A172 (cell line): ENCODE measurements around the gene PRRC2A. TPM values are rescaled to one million over a fixed set of nuclear protein-coding genes. Genes with fewer than 3 reads are reported as not detected.
"Not testable (repeated sequence)": the region's sequence is repeated elsewhere in the genome, so short reads cannot be mapped to it uniquely, and the experiment has no call there.

Experiments used
- DNase-seq: peaks from one replicate; pipeline ENCODE4 v3.0.0-alpha.2; 2015; ENCODE audit warnings: low spot score
- total RNA-seq: library from RNA; depleted of rRNA; stranded (reverse); fragments of >200 nt; shearing (Covaris generic); gene quantifications from 2 replicates; pipeline ENCODE4 v1.2.3, GENCODE V29; 2014

The PRRC2A gene
- total RNA-seq, 1 experiment from 2014 or later = 55.9 TPM

DNA sequence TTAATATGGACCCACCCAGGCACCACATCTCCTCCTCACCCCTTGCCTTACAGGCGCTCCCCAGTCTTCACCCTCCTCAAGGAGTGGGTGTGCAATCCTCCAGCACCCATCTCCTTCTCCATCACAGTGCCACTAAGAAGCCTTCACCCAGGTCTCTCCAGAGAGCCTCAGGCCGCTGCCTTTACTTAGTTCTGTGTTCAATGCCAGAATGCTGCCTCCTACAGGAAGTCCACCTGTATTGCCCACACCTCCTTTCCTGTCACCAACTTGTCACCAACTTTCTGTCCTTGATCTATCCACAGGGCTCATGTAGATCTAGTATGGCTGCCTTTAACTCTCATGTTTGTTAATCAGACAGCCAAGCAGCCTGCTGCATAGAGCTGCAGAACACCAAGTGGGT, 35.0 kb upstream of the PRRC2A start:
- DNase-seq = peak; percentile 7

- no peak for DNase-seq
These were observed 34.5 kb upstream of the PRRC2A start, which contains the start of gene LST1 for GRCh38 chr6:31586008-31586407. TSS of gene LST1 (plus strand) at chr6:31586277. CDS start at chr6:31587300, 1,023 bp downstream.

DNA sequence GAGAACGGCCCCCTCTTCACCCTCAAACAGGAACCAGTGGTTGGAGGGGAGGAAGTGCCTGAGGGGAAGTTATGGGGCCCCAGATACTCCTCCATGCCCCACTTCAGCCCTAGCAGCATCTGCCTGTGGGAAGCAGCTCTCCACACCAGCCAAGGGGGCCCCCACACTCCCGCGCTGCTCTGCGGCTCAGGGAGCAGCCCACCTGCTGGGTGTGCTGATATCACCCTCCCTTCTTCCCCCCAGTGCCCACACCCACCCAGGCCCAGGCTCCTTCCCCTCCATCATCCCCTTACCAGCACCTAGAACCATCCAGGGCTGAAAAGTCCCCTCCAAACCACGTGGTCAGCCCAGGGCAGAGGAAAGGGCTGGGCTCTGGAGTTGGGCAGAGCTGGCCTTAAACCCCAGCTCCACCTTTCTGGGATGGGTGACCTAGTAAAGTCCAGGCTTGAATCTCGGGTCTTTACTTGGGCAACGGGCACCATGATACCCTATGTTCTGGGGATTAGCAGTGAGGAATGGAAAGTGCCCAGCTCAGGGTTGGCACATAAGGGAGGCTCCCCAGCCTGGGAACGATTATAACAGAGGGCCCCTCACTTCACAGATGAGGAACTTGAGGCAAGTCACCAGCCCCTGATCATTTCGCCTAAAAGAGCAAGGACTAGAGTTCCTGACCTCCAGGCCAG, 33.8 kb upstream of the PRRC2A start:
- no peak for DNase-seq

DNA sequence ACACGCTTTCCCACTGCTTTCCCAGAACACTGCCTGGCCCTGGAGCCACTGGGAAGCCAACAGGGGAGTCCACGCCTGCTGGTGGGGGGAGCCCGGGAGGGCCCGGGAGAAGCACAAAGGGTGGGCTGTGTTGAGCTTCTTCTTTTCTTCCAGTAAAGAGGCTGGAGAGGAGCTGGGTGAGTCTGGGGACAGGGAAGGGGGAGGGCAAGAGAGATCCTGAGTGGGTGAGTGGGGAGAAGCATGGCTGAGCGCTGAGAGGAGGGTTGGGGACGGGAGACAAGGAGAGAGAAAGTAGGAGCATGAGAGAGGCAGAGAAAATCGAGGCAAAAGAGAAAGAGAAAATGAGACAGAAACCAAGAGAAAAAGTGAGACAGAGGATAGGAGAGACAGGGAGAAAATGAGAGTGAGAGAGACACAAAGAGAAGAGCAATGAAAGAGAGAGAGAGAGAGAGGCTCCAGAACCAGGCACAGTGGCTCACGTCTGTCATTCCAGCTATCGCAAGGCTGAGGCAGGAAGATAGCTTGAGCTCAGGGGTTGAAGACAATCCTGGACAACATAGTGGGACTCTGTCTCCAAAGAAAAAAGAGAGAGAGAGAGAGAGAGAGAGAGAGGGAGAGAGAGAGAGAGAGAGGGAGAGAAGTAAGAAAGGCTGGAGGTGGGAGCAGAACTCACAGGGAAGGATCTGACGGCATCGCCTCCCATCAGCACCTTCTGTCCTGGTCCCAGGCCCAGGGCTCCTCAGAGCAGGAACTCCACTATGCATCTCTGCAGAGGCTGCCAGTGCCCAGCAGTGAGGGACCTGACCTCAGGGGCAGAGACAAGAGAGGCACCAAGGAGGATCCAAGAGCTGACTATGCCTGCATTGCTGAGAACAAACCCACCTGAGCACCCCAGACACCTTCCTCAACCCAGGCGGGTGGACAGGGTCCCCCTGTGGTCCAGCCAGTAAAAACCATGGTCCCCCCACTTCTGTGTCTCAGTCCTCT, 32.4 kb upstream of the PRRC2A start:
- no peak for DNase-seq

DNA sequence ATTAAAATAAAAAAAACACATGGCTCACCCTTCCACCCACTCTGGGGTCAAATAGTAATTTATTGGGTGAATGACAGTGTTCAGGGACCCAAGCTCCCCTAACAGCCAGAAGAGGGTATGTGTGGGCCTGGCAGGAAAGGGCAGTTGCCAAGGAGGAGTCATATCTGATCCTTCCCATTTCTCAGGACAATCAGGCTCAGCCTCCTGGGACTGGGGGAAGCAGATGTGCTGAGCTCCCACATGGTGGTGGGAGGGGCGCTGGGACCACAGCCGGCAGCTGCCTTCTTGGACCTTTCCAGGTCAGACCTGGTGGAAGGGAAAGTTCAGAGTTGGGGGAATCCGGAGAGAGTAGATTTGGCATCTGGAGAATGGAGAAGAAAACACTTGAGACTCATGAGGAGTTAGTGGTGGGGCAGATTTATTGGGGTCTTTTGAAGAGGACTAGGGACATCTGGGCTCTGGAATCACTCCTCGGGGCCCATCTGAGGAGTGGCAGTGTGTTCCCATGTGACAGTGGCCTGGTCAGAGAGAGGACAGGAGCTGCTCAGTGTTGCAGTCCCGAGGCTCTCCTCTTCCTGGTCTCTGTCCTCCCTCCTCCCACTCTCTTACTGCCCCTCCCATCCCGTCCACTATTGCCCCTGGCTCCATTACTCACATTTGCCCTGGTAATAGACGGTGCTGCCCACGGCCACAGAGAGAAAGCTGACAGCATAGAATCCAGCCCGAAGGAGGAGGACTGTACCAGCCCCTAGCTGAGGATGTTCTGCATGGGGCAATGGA, 31.5 kb upstream of the PRRC2A start:
- DNase-seq = no peak

DNA sequence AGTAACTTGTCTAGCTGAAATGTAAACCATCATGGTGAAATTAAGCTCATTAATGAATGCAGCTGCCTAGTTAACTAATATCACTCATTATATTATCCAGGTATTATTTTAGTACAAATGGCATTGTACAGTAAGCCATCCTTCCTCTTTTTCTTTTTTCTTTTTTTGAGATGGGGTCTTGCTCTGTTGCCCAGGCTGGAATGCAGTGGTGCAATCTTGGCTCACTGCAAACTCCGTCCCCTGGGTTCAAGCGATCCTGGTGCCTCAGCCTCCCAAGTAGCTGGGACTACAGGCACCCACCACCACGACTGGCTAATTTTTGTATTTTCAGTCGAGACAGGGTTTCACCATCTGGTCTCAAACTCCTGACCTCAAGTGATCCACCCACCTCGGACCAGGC, 29.8 kb upstream of the PRRC2A start:
- DNase-seq = not testable (repeated sequence)

DNA sequence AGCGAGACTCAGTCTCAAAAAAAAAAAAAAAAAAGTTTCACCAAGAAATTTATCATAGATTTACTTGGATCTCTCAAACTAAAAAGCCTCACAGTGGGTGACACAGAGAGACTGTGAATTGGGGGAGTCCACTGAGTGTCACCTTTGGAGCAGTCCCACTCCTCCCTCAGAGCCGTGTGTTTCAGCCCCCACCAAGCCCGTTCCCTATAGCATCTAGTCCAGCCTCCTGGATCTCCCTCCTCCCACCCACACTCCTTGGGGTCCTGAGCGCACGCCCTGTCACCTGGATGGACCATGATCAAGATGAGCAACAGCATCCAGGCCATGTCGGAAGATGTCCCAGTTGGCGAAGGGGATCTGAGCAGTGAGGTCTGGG, 28.1 kb upstream of the PRRC2A start:
- no peak for DNase-seq

- DNase-seq = no peak
These were observed 23.5 kb upstream of the PRRC2A start for GRCh38 chr6:31597006-31597405.

- no peak for DNase-seq
These were observed 13.2 kb upstream of the PRRC2A start for GRCh38 chr6:31607317-31607716.

DNA sequence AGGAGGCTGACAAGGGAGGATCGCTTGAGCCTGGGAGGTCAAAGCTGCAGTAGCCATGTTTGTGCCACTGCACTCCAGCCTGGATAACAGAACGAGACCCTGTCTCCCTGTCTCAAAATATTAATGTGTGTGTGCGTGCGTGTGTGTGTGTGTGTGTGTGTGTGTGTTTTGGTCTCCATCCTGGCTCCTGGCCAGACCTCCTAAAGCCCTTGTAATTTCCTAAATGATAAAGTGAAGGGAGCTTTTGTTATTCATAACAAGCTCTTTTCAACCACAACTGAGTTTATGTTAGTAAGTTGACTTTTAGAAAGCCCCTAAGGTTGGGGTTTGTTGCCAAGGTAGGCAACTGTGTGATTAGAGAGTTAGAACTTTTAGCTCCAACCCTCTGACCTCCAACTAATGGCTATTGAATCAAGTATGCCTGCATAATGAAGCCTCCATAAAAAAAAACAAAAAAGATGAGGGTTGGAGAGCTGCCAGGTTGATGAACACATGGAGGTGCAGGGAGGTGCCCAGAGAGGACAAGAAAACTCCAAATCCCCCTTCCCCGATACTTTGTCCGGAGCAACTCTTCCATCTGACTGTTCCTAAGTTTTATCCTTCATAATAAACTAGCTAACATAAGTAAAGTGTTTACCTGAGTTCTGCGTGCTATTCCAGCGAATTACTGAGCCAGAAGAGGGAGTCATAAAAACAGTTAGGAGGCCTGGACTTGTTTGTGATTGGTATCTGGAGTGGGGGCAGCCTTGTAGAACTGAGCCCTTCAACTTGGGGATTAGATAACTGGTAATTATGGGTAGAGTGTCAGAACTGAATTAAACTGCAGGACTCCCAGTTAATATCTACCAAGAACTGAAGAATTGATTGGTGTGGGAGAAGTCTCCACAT, 10.8 kb upstream of the PRRC2A start:
- no peak for DNase-seq

DNA sequence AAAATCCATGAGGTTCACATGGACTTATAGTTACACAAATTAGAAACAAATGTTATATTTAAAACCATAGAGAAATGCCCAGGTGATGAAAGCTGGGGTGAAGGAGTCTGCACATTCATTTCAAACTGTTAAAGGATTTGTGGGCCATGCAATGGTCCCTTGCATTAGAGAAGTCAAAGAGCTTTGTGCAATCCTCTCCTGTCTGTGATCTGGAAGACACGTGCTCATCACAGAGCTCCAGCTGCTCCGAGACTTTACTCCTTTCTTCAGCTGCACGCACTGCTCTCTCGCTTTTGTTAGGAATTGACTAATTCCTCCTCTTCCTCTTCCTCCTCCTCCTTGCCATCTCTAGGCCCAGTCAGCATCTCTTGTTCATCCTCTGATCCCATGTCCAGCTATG, 9.5 kb upstream of the PRRC2A start:
- no peak for DNase-seq

DNA sequence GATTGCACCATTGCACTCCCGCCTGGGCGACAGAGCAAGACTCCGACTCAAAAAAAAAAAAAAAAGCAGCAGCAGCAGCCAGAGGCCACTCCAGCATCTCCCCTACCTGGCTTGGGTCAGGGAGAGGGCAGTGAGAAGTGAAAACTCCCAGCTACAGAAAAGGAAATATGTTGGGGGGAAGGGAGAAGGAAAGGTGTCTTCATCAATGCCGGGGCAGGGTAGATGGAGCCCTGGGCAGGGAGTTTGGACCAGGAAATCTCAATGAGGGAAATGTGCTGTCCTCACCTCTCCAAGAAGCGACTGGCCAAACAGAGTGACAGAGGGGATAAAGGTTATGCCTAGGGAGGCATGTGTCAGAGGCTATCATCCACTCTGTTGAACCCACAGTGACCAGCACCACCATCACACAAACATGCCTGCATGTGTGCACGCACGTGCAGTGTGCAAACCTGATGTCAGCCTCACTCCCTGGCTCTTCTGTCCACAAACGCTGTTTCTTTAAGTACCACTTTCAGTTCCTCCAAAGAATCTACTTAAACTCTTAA, 6.4 kb upstream of the PRRC2A start:
- no peak for DNase-seq

DNA sequence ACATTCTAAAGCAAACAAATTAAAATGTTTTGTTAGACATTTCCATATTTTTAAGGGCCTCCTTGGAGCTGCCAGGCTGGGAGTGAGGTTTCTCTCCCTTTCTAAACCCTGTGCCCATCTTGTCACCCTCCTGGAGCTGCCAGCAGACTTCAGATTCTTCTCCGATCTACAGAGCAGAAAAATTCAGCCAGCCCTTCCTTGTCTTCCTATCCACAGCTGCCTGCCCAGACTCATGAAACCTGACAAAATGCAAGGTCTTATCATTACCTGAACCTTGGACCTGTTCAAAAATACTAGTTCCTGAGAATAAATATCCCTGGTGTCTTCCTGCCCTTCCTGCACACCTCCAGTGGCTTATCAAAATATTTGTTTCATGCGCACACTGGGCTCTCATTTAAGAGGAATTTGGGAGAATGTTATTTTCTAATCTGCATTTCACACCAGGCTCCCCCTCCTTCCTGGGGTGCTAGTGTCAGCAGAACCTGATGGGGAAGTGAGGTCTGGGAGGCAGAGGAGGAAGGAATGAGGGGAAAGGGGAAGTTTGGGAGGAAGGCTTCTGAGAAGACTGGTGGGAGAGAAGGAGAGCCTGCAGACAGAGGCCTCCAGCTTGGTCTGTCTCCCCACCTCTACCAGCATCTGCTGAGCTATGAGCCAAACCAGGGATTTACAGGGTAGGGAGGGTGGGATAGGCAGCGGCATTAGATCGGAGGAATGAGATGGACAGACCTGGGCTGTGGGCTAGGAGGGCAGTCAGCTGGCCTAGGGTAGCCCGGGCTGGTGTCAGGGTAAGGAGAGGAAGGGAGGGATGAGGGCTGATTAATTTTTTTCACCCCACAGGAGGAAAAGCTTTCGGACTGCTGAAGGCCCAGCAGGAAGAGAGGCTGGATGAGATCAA, 5.6 kb upstream of the PRRC2A start, which contains the start of gene AIF1:
Gene AIF1 (plus strand): TSS at position 551 of the 895 bp plus-strand sequence. CDS start 96 bp downstream, at position 647.
- no peak for DNase-seq

DNA sequence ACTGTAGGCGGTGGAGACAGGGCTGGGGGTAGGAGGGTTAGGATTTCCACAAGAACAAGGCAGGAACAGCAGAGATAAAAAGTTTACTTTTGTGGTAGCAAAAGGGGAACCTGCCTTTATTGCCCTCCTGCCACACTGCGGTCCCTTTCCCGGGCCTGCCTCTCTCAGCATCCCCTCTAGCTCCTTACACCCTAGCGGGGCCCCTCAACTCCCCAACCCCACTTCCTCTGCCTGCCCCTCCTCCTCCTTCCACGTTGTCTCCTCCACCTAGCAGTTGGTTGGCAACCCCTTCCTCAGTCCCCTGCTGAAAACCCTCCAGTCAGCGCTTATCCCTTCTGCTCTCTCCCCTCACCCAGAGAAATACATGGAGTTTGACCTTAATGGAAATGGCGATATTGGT, 4.8 kb upstream of the PRRC2A start:
- no peak for DNase-seq

DNA sequence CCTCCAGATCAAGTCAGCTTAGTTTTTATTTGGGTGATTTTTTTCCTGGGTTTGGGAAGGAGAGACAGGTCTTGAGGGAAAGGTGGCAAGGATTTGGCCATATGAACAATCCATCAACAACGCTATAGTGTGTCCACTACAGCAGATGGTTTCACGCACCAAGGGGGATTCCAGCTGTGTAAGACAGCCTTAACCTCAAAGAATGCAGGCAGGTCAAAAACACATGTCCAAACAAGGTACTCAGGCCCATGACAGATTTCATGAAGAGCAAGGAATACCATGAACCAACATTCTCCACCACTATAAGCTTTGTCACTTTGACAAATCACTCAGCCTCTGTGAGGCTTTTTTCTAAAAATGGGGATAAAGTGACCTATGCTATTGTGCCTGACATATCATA, 3.5 kb upstream of the PRRC2A start:
- no peak for DNase-seq

GRCh38 chr6:31619805-31620585, 520 bp upstream of the PRRC2A start:
- peak; percentile 98 for DNase-seq

DNA sequence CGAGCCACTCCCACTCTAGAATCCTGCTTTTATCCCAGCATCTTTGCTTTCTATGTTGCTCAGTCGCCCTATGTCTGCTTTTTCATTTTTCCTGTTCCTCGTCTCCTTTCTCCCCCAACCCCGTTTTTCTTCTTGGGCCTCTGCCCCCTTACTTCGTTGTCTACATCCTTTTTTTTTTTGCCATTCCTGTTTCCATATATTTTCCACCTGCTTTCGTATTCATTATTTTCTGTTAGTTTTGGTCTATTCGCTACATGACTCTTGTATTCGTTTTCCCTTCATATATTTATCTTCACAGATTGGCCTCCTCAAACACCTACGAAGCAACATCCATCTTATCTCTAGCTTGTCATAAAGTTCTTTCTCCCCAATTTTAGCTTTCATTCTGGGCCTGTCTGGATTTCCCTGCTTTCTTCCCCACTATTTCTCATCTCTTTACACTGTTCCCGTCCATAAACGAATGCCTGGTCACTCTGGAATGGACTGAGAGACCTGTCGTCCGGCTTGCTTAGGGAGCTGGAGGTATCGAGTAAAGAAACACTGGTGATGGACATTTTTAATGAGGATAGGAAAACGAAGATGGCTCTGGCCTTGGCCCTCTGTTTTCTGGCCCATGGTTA, 915 bp downstream of the PRRC2A start:
- DNase-seq = no peak

- no peak for DNase-seq
These were observed 1.5 kb downstream of the PRRC2A start for GRCh38 chr6:31621991-31622390.
